ENCODE results near the gene MS4A6E. TPM values are rescaled to one million over a fixed set of nuclear protein-coding genes. Genes with fewer than 3 reads are reported as not detected.
"Not testable (repeated sequence)": the region's sequence is repeated elsewhere in the genome, so short reads cannot be mapped to it uniquely, and the experiment has no call there.

Gene MS4A6E
- polyA plus RNA-seq, 3 donors = not detected

DNA sequence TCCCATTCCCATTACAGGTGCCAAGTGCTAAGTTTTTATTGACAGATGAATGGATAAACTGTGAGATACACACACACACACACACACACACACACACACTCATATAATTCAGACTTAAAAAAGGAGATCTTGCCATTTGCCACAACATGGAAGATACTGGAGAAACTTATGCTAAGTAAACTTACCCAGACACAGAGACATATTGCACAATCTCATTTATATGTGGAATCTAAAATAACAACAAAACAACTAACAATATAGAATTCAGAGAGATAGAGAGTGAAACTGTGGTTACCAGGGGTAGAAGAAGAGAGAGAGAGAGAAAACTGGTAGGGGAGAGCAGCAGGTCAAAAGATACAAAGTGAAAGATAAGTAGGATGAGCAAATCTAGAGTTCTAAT lies 1.4 kb downstream of the MS4A6E start:
- DNase-seq (ENCODE audit: extremely low read depth in 1 of 11, low read depth in 9 of 11, low spot score in 4 of 11) = no peak

DNA sequence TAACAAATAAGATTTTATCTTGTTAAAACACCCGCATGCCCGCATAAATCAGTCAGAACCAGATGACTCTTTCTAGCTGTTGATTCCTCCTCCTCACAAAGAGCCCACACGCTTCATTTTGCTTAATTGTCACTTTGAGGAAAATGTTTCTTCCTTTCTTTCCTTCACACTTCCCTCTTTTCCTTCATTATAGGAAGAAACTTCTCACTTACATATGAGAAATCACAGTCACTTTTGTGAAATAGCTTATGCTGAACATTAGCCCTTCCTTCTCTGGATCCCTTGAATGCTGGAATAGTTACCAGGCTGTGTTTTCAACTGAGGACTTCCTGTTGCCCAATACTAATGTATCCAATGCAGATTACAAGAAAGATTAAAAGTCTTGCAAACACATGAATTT lies 5.8 kb downstream of the MS4A6E start:
- DNase-seq (ENCODE audit: extremely low read depth in 1 of 11, low read depth in 9 of 11, low spot score in 4 of 11) = no peak

DNA sequence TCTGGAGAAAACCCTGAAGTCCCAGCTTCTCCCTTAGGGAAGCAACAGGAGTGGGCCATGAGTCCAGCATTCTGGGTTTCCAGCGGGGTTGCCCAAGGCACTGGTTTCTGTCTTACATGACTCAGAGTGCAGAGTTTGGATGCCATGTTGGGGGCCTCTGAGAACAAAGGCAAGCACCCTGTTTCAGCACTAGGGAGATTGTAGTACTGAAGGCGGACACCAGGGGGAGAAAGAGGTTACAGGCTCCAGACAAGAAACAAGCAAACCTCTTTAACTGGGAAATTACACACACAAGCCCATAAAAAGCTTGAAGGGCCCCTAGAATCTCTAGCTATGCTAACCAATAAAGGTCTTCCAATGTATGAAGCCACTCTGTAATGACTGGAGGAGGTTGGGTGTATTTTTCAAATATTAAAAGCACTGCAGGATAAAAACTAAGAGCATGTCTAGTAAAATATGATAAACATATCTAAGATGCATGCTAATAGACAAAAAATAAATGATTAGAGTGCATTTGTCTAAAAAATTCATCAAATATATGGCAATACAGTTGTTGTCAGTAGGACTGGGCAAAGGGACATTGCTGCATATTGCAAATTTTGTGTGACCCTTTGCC lies 7.1 kb downstream of the MS4A6E start:
- DNase-seq (ENCODE audit: extremely low read depth in 1 of 11, low read depth in 9 of 11, low spot score in 4 of 11) = peak in 10 of 11 donors; percentile 13 to 29 (median 22)

DNA sequence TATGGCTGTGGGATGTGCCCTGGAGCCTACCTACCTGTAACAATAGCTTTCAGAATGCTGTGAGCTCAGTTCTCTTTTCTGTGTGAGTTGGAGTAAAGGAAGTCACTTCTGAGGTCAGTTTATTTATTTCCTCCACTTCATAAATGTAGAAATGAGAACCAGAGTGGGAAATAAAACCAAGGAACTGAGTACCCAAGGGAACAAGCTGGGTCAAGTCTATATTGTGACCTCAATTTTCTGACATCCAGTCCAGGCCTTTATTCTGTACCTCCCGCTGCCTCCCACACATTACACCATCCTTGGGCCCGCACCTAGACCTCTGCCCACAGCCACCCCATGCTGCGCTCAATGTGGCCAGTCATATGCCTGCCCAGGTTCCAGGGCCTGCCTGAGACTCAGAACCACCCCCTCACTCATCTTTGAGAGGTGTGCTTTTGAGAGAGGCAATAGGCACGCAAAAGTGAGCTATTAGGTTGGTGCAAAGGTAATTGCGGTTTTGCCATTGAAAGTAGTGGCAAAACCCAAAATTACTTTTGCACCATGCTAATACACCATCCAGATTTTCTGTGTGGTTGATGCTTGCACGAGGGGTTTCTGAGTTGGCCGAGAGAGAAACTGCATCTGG lies 9.8 kb downstream of the MS4A6E start:
- DNase-seq (ENCODE audit: extremely low read depth in 1 of 11, low read depth in 9 of 11, low spot score in 4 of 11) = no peak

DNA sequence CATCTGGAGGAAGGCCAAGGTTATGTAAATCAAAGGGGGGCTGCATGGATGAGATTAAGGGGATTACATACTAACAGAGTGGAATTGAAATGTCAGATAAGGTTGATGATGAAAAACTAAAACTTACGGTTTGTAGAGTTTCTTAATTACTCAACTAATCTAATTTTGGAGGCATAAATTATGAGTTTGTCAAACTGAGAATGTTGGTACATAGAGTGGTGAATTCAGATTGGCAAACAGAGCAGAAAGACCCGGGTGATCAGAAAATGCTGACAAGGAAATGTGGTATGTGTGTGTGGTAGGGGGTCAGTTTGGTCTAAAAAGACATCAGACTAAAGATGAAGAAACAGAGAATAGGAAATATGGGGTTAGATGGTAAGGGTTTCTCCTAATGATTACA lies 11.0 kb downstream of the MS4A6E start:
- no peak for DNase-seq (ENCODE audit: extremely low read depth in 1 of 11, low read depth in 9 of 11, low spot score in 4 of 11)

DNA sequence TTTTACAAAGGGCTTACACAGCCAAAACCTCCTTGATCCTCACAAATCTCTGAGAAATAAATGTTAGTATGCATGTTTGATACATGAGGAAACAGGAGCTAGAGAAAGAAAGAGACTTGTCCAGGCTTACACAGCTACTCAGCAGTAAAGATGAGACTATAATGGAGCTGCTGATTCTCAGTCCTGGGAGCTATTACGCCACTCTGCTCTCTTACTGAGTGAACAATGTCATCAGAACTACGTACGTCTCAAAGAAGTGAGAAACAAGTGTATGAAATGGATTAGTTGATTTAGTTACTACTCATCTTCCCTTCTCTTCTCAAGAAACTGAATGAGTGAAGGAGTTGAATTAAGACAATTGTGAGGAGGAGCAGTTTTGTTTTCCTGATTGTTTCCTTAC lies 12.3 kb downstream of the MS4A6E start:
- DNase-seq (ENCODE audit: extremely low read depth in 1 of 11, low read depth in 9 of 11, low spot score in 4 of 11) = no peak

DNA sequence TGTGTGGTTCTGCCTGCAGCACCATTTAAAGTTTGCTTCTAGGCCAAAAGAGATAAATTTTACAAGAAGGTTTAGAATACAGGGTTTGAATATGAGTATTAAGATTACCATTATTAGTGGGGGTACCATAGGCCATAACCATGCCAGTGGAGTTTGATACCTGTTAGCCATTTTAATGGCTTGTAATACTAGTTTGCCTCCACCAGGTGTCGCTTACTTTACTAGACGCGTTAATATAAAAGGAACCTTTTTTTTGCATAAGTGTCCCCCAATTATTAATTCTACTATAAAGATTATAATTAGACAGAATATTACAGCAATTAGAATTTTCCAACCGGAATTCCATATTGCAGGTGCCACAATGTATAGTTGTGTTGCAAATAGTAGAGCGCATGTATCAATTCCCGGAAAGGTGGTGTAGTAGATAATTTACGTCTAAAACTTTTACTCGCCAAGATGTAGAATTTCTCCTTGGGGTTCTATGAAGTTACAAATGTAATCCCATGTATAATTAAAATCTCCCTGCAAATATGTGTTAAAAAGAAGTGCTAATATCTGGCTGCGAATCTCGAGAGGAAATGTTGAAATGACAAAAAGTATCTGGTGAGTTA lies 16.1 kb downstream of the MS4A6E start:
- DNase-seq (ENCODE audit: extremely low read depth in 1 of 11, low read depth in 9 of 11, low spot score in 4 of 11) = no peak

DNA sequence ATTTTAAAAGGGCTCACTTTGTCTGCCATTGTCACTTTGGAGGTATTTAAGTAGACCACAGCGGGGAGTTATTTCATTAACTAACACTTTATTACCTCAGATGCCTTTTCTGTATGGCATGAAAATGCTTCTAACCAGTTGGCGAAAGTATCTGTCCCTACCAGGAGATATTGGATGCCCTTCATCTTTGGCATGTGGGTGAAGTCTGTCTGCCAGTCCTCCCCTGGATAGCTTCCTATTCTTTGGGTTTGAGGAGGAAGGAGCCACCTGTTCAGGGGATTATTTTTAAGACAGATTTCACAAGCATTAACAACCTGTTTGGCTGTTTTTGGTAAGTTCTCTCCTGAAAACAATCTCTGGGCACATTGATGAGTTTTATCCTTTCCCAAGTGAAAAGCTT lies 17.1 kb downstream of the MS4A6E start:
- DNase-seq (ENCODE audit: extremely low read depth in 1 of 11, low read depth in 9 of 11, low spot score in 4 of 11) = no peak

DNA sequence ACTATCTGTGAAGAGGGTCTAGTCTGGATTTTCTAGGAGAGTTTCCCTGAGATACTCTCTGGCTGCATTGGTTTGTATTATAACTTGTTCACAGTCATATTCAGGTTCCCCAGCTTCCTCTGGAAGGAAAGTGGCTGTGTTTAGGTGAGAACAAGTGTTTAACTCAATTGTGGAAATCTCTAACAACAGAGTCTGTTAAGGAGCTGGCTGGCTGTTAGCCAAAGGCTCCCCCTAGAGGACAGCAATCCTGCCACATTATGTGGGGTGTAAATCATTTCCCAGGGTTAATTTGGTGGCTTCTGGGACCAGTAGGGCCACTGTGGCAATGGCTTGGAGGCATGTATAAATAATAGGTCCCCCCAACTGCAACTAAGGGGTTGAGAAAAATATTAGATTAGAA lies 18.4 kb downstream of the MS4A6E start:
- no peak for DNase-seq (ENCODE audit: extremely low read depth in 1 of 11, low read depth in 9 of 11, low spot score in 4 of 11)

DNA sequence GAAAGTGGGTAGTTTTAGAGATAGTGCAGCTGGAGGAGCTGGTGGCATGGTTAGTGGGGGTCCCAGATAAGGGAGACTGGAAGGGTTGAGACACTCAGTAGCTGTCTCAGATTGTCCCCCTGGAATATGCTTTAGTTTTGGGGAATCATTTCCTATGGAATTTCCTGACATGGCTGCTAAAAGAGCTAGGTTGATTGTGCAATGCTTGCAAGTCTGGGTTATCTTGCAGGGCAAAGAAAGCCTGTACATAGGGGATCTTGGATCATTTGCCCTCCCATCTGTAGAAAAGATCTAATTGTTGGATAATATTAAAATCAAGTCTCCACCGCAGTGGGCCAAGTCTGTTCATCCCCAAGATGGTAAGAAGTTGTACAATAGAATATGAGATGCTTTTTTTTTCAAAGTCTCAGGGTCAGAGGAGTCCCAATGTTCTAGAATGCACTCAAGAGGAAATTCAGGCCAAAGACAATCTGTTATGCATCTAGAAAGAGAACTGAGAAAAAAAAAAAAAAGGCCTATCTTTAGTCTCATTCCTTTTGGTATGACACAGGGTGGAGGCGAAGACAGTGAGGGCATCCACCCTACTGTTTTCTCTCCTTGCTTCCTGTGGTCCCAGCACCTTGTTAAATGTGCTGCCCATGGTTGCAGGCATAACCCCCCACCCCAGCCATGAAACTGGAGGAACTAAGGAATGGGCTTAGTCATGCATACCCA lies 20.2 kb downstream of the MS4A6E start:
- DNase-seq (ENCODE audit: extremely low read depth in 1 of 11, low read depth in 9 of 11, low spot score in 4 of 11) = no peak

DNA sequence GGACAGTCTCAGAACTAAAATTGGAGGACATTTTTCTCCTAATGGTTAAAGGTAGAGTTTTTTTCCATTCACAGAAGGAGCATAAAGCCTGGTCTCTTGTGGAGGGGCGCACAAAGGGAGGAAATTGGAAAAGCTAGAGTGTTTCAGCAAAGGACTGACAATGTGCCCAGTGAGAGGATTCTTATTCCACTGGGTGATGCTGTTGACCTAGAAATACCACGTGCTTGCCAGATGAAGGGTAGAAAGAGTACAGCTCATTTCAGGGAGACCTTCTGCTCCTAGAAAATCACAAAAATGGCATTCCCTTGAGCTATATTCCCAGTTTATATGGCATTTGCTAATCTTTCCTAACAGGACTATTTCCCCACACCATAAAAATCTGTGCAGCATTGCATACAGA lies 21.1 kb downstream of the MS4A6E start:
- no peak for DNase-seq (ENCODE audit: extremely low read depth in 1 of 11, low read depth in 9 of 11, low spot score in 4 of 11)

DNA sequence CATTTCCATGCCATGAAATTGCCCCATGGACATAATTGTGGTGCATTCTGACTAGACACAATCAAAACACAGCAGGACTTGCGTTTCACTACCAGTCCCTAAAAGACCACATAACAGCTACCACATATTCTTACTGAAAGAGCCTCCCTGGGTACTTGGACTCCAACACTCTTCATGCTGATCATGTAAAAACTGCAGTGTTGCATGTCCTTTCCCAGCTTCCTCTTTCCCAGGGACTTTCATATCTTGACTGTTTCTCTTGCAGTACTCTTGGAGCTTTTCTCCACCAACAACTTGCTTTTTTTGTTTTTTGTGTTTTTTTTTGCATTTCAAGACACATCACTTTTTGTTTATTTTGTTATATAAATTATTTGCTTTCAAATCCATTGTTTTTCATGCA lies 22.9 kb downstream of the MS4A6E start:
- DNase-seq (ENCODE audit: extremely low read depth in 1 of 11, low read depth in 9 of 11, low spot score in 4 of 11) = no peak

DNA sequence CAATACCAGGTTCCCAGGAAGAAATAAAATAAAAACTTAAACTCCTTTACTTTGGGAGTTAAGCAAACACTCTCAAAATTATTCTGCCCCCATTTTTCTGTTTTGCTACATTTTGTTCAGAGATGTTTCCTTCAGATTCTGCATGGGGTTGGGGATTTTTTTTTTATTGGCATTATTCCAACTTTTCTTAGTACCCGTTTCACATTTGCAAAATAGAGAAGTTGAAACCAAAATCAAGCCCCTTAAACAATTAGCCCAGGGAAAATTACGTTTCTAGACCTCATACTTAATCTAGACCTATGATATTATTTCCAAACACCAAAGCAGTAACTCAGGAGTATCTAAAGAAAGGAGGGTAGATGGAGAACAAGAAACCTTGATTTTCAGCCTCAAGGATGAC lies 30.7 kb downstream of the MS4A6E start:
- DNase-seq (ENCODE audit: extremely low read depth in 1 of 11, low read depth in 9 of 11, low spot score in 4 of 11) = no peak

DNA sequence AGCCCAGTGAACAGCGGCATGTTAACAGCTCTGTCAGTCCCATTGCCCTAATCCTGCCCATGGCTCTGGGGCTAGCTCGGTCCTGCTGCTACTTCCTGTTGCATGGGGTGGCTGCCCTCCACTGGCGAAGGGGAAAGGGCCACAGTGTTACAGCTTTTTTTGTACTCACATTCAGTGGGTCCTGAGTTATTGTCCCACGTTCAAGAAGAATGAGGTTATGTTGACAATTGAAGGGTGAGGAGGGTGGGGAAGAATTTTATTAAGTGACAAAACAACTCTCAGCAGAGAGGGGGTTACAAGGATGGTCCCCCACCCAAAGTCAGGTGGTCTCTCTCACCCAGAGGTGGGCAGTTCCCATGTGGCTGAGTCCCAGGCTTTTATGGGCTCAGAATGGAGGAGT lies 33.6 kb downstream of the MS4A6E start:
- no peak for DNase-seq (ENCODE audit: extremely low read depth in 1 of 11, low read depth in 9 of 11, low spot score in 4 of 11)

DNA sequence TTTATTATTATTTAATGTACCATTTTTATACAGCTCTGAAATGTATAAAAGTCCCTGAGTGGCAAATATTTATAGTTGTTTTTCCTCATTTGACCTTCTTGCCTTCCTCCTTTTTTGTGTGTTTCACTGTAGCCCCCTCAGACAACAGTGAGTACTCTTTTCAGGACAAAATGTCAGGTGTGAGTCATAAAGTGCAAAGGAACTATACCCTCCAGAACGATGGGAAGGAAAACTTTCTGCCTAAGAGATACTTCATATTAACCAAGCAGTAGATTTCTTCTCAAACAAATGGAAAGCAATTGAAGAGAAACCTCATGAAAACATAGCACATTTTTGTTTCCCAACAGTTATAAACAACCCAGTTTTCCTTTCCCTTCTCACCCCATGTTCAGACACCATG lies 35.2 kb downstream of the MS4A6E start:
- no peak for DNase-seq (ENCODE audit: extremely low read depth in 1 of 11, low read depth in 9 of 11, low spot score in 4 of 11)

DNA sequence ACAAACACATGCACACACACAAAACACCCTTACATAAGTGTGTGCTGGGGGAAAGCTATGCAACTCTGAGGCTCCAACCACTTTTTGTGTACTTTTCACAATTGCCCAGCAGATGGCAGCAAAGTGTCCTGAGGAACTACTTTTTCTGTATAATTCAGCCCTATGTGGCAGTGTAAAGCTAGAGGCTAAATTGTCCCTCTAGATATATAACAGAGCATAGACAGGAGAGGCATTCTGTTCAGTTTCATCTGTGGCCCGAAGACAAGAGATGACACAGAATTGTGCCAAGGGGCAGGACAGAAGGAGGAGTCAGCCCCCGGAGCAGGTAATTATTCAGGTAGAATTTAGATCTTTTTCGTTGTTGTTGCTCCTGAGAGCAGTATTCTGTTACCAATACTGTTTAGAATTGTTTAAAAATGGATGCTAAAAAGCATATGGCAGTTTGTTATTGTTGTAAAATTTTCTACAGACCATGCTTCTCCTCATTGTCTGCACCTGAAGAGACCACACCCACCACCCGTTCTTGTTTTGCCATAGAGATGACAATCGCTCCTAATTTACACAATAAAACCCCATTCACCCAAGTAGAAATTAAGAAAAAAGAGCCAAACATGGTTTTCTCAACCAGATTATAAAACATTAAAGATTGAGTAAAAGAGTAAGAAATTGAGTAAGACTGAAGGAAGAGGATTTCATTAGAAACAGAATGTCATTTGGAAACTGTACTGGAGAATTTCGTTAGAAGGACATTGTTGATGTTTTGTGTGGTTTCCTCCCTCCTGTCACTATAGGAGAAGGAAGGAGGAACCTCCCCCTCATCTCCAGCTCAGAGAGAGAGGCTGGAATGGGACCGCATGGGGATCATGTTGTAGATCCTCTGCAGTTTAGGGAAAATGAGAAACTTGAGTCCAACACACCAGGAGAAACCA lies 36.8 kb downstream of the MS4A6E start:
- peak; percentile 31 to 70 (median 50) for DNase-seq (ENCODE audit: extremely low read depth in 1 of 11, low read depth in 9 of 11, low spot score in 4 of 11)

DNA sequence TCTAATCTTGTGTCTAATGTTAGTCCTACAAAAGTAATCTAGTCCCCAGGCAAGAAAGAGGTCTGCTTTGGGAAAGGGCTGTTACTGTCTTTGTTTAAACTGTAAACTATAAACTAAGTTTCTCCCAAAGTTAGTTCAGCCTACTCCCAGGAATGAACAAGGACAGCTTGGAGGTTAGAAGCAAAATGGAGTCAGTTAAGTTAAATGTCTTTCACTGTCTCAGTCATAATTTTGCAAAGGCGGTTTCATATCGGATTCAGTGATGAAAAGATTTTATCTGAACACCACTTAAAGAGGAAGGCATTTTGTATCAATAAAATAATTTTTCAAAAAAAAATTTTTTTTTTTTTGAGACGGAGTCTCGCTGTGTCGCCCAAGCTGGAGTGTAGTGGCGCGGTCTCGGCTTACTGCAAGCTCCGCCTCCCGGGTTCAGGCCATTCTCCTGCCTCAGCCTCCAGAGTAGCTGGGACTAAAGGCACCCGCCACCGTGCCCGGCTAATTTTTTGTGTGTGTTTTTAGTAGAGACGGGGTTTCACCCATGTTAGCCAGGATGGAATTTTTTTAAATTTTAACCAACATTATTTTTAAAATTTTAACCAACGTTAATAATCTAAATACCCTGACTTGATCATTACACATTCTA lies 39.3 kb downstream of the MS4A6E start:
- DNase-seq (ENCODE audit: extremely low read depth in 1 of 11, low read depth in 9 of 11, low spot score in 4 of 11) = not testable (repeated sequence)

DNA sequence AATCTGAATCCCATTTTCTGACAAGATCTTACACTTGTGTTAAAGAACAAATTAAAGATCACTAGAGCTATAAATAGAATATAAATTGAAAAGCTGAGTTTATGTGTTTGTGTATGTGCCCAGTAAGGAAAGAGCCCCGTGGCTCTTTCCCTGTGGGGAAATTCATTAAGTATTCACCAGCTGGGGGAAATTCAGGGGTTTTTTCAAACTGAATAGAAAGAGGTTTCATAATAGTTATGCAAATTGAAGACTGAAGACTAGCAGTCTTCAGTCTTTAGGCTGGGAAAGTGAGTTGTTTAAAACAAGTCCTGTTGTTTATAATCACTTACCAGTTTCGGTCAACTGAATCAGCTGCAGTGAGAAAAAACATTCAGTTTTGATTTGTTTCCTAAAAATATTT lies 40.0 kb downstream of the MS4A6E start:
- no peak for DNase-seq (ENCODE audit: extremely low read depth in 1 of 11, low read depth in 9 of 11, low spot score in 4 of 11)

DNA sequence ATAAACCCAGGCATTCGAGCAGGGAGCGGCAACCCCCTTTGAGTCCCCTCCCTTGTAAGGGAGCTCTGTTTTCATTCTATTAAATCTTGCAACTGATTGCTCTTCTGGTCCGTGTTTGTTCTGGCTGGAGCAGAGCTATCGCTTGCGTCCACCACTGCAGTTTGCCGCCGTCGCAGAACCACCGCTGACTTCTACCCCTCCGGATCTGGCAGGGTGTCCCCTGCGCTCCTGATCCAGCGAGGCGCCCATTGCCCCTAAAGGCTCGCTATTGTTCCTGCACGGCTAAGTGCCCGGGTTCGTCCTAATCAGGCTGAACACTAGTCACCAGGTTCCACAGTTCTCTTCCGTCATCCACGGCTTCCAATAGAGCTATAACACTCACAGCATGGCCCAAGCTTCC lies 40.8 kb downstream of the MS4A6E start:
- no peak for DNase-seq (ENCODE audit: extremely low read depth in 1 of 11, low read depth in 9 of 11, low spot score in 4 of 11)
